Measurements from ENCODE around the gene GNB3.
A peak's percentile ranks its signal among the peaks of the same experiment; 100 is the strongest.

GNB3 gene

GRCh38 chr12:6836851-6837250, 3.9 kb upstream of the GNB3 start:
- H3K4me1 Mint-ChIP-seq (ENCODE audit: low read depth in 2 of 2) = peaks cover 0 to 3% of the 10 kb centered on the region in 2 donors
- H3K27me3 Mint-ChIP-seq = peaks cover 0 to 1% of the 10 kb centered on the region in 2 donors
- ATAC-seq (replicated peaks) (no peak), DNase-seq (no peak)
- no peak overlapping the region for H3K4me3 Mint-ChIP-seq
- peaks cover 3% of the 10 kb centered on the region for H3K36me3 Mint-ChIP-seq (ENCODE audit: insufficient read depth)
- H3K27ac Mint-ChIP-seq = no peak overlapping the region
- H3K9me3 Mint-ChIP-seq = no peaks in the 10 kb centered on the region

- DNase-seq (no peak), ATAC-seq (replicated peaks) (no peak)
- H3K27ac Mint-ChIP-seq = no peak overlapping the region
- no peaks in the 10 kb centered on the region for H3K9me3 Mint-ChIP-seq
- H3K4me1 Mint-ChIP-seq (ENCODE audit: low read depth in 2 of 2) = peaks cover 0 to 3% of the 10 kb centered on the region in 2 donors
- no peaks in the 10 kb centered on the region for H3K27me3 Mint-ChIP-seq
- H3K4me3 Mint-ChIP-seq = no peak overlapping the region
- H3K36me3 Mint-ChIP-seq (ENCODE audit: insufficient read depth) = peaks cover 3% of the 10 kb centered on the region
These were observed 3.2 kb upstream of the GNB3 start for GRCh38 chr12:6837370-6838060.

GRCh38 chr12:6838854-6839253, 1.9 kb upstream of the GNB3 start:
- Mint-ChIP-seq H3K27ac (no peak overlapping the region), H3K9me3 (no peaks in the 10 kb centered on the region), H3K27me3 (no peaks in the 10 kb centered on the region), H3K4me1 (ENCODE audit: low read depth in 2 of 2) (peaks cover 0 to 3% of the 10 kb centered on the region in 2 donors), H3K36me3 (ENCODE audit: insufficient read depth) (peaks cover 3% of the 10 kb centered on the region), H3K4me3 (no peak overlapping the region)
- DNase-seq (no peak), ATAC-seq (replicated peaks) (no peak)

- peaks cover 0 to 3% of the 10 kb centered on the region in 2 donors for H3K4me1 Mint-ChIP-seq (ENCODE audit: low read depth in 2 of 2)
- ATAC-seq (replicated peaks) = no peak
- no peak overlapping the region for H3K4me3 Mint-ChIP-seq
- H3K27me3 Mint-ChIP-seq = no peaks in the 10 kb centered on the region
- H3K27ac Mint-ChIP-seq = no peak overlapping the region
- H3K36me3 Mint-ChIP-seq (ENCODE audit: insufficient read depth) = peaks cover 3% of the 10 kb centered on the region
- DNase-seq = no peak
- H3K9me3 Mint-ChIP-seq = no peaks in the 10 kb centered on the region
These were observed 1.1 kb upstream of the GNB3 start for GRCh38 chr12:6839482-6840201.

GRCh38 chr12:6840330-6840729, 395 bp upstream of the GNB3 start:
- H3K27ac Mint-ChIP-seq = no peak overlapping the region

GRCh38 chr12:6842075-6842474, 1.4 kb downstream of the GNB3 start:
- H3K4me1 Mint-ChIP-seq (ENCODE audit: low read depth in 2 of 2) = no peaks in the 10 kb centered on the region
- DNase-seq (no peak), ATAC-seq (replicated peaks) (no peak)
- no peaks in the 10 kb centered on the region for H3K9me3 Mint-ChIP-seq
- H3K4me3 Mint-ChIP-seq = no peak overlapping the region
- H3K27ac Mint-ChIP-seq = no peak overlapping the region
- H3K27me3 Mint-ChIP-seq = no peaks in the 10 kb centered on the region
- H3K36me3 Mint-ChIP-seq (ENCODE audit: insufficient read depth) = no peaks in the 10 kb centered on the region

More at GRCh38 chr12:6840330-6840729, 395 bp upstream of the GNB3 start:
- Mint-ChIP-seq H3K4me3 (no peak overlapping the region), H3K27me3 (no peaks in the 10 kb centered on the region), H3K4me1 (ENCODE audit: low read depth in 2 of 2) (peaks cover 0 to 3% of the 10 kb centered on the region in 2 donors), H3K36me3 (ENCODE audit: insufficient read depth) (peaks cover 3% of the 10 kb centered on the region), H3K9me3 (no peaks in the 10 kb centered on the region)
- DNase-seq (no peak), ATAC-seq (replicated peaks) (no peak)

- H3K27ac Mint-ChIP-seq = no peak overlapping the region
- H3K27me3 Mint-ChIP-seq = no peaks in the 10 kb centered on the region
- H3K4me1 Mint-ChIP-seq (ENCODE audit: low read depth in 2 of 2) = no peaks in the 10 kb centered on the region
- H3K36me3 Mint-ChIP-seq (ENCODE audit: insufficient read depth) = no peaks in the 10 kb centered on the region
- no peak for ATAC-seq (replicated peaks)
- no peak for DNase-seq
- H3K9me3 Mint-ChIP-seq = no peaks in the 10 kb centered on the region
- no peak overlapping the region for H3K4me3 Mint-ChIP-seq
These were observed 2.6 kb downstream of the GNB3 start for GRCh38 chr12:6843118-6843902.

- DNase-seq = no peak
- no peaks in the 10 kb centered on the region for H3K27me3 Mint-ChIP-seq
- no peak for ATAC-seq (replicated peaks)
- H3K4me1 Mint-ChIP-seq (ENCODE audit: low read depth in 2 of 2) = peaks cover 2 to 4% of the 10 kb centered on the region in 2 donors
- H3K27ac Mint-ChIP-seq = no peak overlapping the region
- H3K9me3 Mint-ChIP-seq = no peaks in the 10 kb centered on the region
- H3K4me3 Mint-ChIP-seq = no peak overlapping the region
- peaks cover 9% of the 10 kb centered on the region for H3K36me3 Mint-ChIP-seq (ENCODE audit: insufficient read depth)
These were observed 4.7 kb downstream of the GNB3 start for GRCh38 chr12:6845395-6845794.

GRCh38 chr12:6846316-6846869, 5.7 kb downstream of the GNB3 start:
- Mint-ChIP-seq H3K4me1 (ENCODE audit: low read depth in 2 of 2) (peaks cover 9% of the 10 kb centered on the region in 2 donors), H3K9me3 (no peaks in the 10 kb centered on the region), H3K4me3 (no peak overlapping the region), H3K36me3 (ENCODE audit: insufficient read depth) (peaks cover 17% of the 10 kb centered on the region), H3K27me3 (no peaks in the 10 kb centered on the region), H3K27ac (no peak overlapping the region)
- ATAC-seq (replicated peaks) = no peak
- no peak for DNase-seq

GRCh38 chr12:6847676-6848075, 7.0 kb downstream of the GNB3 start:
- Mint-ChIP-seq H3K4me3 (no peak overlapping the region), H3K27me3 (no peaks in the 10 kb centered on the region), H3K27ac (no peak overlapping the region), H3K36me3 (ENCODE audit: insufficient read depth) (peaks cover 26% of the 10 kb centered on the region), H3K9me3 (no peaks in the 10 kb centered on the region), H3K4me1 (ENCODE audit: low read depth in 2 of 2) (peaks cover 12 to 13% of the 10 kb centered on the region in 2 donors)
- ATAC-seq (replicated peaks) (no peak), DNase-seq (no peak)

- ATAC-seq (replicated peaks) = no peak
- Mint-ChIP-seq H3K4me1 (ENCODE audit: low read depth in 2 of 2) (peaks cover 20 to 24% of the 10 kb centered on the region in 2 donors), H3K9me3 (no peaks in the 10 kb centered on the region), H3K36me3 (ENCODE audit: insufficient read depth) (peaks cover 26% of the 10 kb centered on the region), H3K27ac (peak overlapping the region in 1 of 2 donors; percentile 5), H3K27me3 (no peaks in the 10 kb centered on the region), H3K4me3 (no peak overlapping the region)
- DNase-seq = no peak
These were observed 8.7 kb downstream of the GNB3 start for GRCh38 chr12:6849427-6849826.

- H3K4me3 Mint-ChIP-seq = peak overlapping the region; percentile 37 to 85
- no peak for DNase-seq
- no peaks in the 10 kb centered on the region for H3K27me3 Mint-ChIP-seq
These were observed 9.3 kb downstream of the GNB3 start for GRCh38 chr12:6849976-6850560.

GRCh38 chr12:6850796-6851152, 10.0 kb downstream of the GNB3 start:
- H3K4me3 Mint-ChIP-seq = peak overlapping the region; percentile 85 to 86
- no peak for DNase-seq
- peaks cover 20 to 24% of the 10 kb centered on the region in 2 donors for H3K4me1 Mint-ChIP-seq (ENCODE audit: low read depth in 2 of 2)
- H3K27me3 Mint-ChIP-seq = no peaks in the 10 kb centered on the region
- H3K36me3 Mint-ChIP-seq (ENCODE audit: insufficient read depth) = peaks cover 28% of the 10 kb centered on the region
- no peak for ATAC-seq (replicated peaks)
- no peaks in the 10 kb centered on the region for H3K9me3 Mint-ChIP-seq
- peak overlapping the region; percentile 96 to 99 for H3K27ac Mint-ChIP-seq

More at GRCh38 chr12:6849976-6850560, 9.3 kb downstream of the GNB3 start:
- Mint-ChIP-seq H3K9me3 (no peaks in the 10 kb centered on the region), H3K27ac (peak overlapping the region in 1 of 2 donors; percentile 66), H3K4me1 (ENCODE audit: low read depth in 2 of 2) (peaks cover 20 to 24% of the 10 kb centered on the region in 2 donors), H3K36me3 (ENCODE audit: insufficient read depth) (peaks cover 26% of the 10 kb centered on the region)
- no peak for ATAC-seq (replicated peaks)
